Astrocyte (in vitro differentiated cells and primary cell): ENCODE results near the gene ERC1. TPM values are rescaled to one million over a fixed set of nuclear protein-coding genes. Genes with fewer than 3 reads are reported as not detected.

Experiments used
- DNase-seq: peaks from one replicate; pipeline ENCODE4 v3.0.0-alpha.2; 2010; ENCODE audit warnings: low read depth
- FAIRE-seq: peaks from 2 replicates; lab custom pipeline; 2011; peaks lifted over from hg19 to GRCh38; lab: Jason Lieb, UNC
- H2AFZ ChIP-seq: 2 replicates; pipeline ENCODE4 v1.6.0; 2012; ENCODE audit warnings: low read depth, low read length, inconsistent platforms
- H3K27ac ChIP-seq: 2 replicates; pipeline ENCODE4 v1.5.1; 2011; ENCODE audit warnings: low read depth, low read length, inconsistent platforms
- H3K27me3 ChIP-seq: 2 replicates; pipeline ENCODE4 v1.6.0; 2011; ENCODE audit warnings: low read length, inconsistent platforms; ENCODE audit not compliant: insufficient read depth
- H3K36me3 ChIP-seq: 2 replicates; pipeline ENCODE4 v1.5.1; 2011; ENCODE audit warnings: low read length, inconsistent platforms; ENCODE audit not compliant: insufficient read depth
- H3K4me1 ChIP-seq: 2 replicates; pipeline ENCODE4 v1.5.1; 2011; ENCODE audit warnings: low read length, inconsistent platforms; ENCODE audit not compliant: insufficient read depth
- H3K4me2 ChIP-seq: 2 replicates; pipeline ENCODE4 v1.6.0; 2012; ENCODE audit warnings: low read length, inconsistent platforms
- H3K4me3 ChIP-seq: 2 replicates; pipeline ENCODE4 v1.5.1; 2011; ENCODE audit warnings: low read depth, mild to moderate bottlenecking, low read length, inconsistent platforms; ENCODE audit not compliant: insufficient read depth
- H3K79me2 ChIP-seq: 2 replicates; pipeline ENCODE4 v1.6.0; 2012; ENCODE audit warnings: mild to moderate bottlenecking, low read length, inconsistent platforms; ENCODE audit not compliant: insufficient read depth
- H3K9ac ChIP-seq: 2 replicates; pipeline ENCODE4 v1.6.0; 2012; ENCODE audit warnings: mild to moderate bottlenecking, low read length, inconsistent platforms
- H3K9me3 ChIP-seq: 2 replicates; pipeline ENCODE4 v1.5.1; 2012; ENCODE audit warnings: low read depth, mild to moderate bottlenecking, low read length, inconsistent platforms; ENCODE audit not compliant: insufficient read depth
- H4K20me1 ChIP-seq: 2 replicates; pipeline ENCODE4 v1.6.0; 2012; ENCODE audit warnings: low read length, inconsistent platforms; ENCODE audit not compliant: insufficient read depth
- H3K27ac Mint-ChIP-seq: one replicate; pipeline ENCODE4 v1.8.0; 2021; ENCODE audit warnings: mild to moderate bottlenecking, mixed read lengths; ENCODE audit not compliant: unreplicated experiment
- H3K27me3 Mint-ChIP-seq: one replicate; pipeline ENCODE4 v1.8.0; 2021; ENCODE audit warnings: low read depth, mixed read lengths; ENCODE audit not compliant: unreplicated experiment
- H3K36me3 Mint-ChIP-seq: one replicate; pipeline ENCODE4 v1.8.0; 2021; ENCODE audit warnings: low read depth, mixed read lengths; ENCODE audit not compliant: unreplicated experiment
- H3K4me1 Mint-ChIP-seq: one replicate; pipeline ENCODE4 v1.8.0; 2021; ENCODE audit warnings: low read depth, mixed read lengths; ENCODE audit not compliant: unreplicated experiment
- H3K4me3 Mint-ChIP-seq: one replicate; pipeline ENCODE4 v1.8.0; 2021; ENCODE audit warnings: mild to moderate bottlenecking, moderate library complexity, mixed read lengths; ENCODE audit not compliant: unreplicated experiment
- H3K9me3 Mint-ChIP-seq: one replicate; pipeline ENCODE4 v1.8.0; 2021; ENCODE audit warnings: mild to moderate bottlenecking, mixed read lengths; ENCODE audit not compliant: unreplicated experiment
- EZH2 ChIP-seq: IDR thresholded peaks from 2 replicates; pipeline ENCODE4 v1.6.1; 2012; ENCODE audit warnings: mild to moderate bottlenecking, low read length, inconsistent platforms; ENCODE audit not compliant: insufficient read depth
- total RNA-seq: library from RNA; stranded (reverse); gene quantifications from 2 replicates; pipeline ENCODE4 v1.2.1, GENCODE V29; 2021
- TF ChIP-seq, protein P1 (sequence below): IDR thresholded peaks from 2 replicates; pipeline ENCODE4 v1.5.1; 2011; ENCODE audit warnings: low read depth, mild to moderate bottlenecking, inconsistent platforms, low read length, moderate library complexity; ENCODE audit not compliant: insufficient read depth

The ERC1 gene
- total RNA-seq, 1 donor from 2014 or later, result 67.1 TPM

DNA sequence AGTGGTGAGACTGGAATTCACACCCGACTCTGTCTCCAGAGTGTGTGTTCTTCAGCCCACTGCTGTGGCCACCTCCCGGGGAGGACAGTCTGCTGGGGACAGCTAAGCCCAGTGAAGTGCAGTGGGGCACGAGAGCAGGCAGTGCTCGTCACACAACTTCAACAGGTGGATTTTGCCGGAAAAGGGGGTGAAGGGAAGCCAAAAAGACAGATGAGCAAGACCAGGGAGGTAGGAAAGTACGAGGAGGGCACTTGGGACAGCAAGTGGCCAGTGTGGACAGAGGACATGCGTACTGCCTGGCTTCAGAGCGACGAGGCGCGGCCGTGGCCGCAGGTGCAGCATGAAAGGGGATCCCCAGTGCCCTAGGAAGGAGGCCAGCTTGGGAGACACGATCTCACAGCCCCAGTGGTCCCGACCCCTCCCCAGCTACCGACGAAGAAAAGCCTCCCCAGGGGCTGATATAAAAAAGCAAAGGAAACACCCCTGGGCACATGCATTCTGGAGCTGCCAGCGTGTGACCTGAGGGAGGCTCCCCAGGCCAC is 507.2 kb downstream of the ERC1 start:
- DNase-seq (no peak), FAIRE-seq (no peak)
- H4K20me1 ChIP-seq, result no peaks in the 10 kb centered on the region
- Mint-ChIP-seq H3K4me1 (peaks cover 8% of the 10 kb centered on the region), H3K4me3 (no peak overlapping the region), H3K27me3 (no peaks in the 10 kb centered on the region), H3K27ac (no peak overlapping the region), H3K36me3 (peaks cover 16% of the 10 kb centered on the region), H3K9me3 (peaks cover 4% of the 10 kb centered on the region)
- TF ChIP-seq EZH2, result no peak
- TF ChIP-seq, protein P1, sequence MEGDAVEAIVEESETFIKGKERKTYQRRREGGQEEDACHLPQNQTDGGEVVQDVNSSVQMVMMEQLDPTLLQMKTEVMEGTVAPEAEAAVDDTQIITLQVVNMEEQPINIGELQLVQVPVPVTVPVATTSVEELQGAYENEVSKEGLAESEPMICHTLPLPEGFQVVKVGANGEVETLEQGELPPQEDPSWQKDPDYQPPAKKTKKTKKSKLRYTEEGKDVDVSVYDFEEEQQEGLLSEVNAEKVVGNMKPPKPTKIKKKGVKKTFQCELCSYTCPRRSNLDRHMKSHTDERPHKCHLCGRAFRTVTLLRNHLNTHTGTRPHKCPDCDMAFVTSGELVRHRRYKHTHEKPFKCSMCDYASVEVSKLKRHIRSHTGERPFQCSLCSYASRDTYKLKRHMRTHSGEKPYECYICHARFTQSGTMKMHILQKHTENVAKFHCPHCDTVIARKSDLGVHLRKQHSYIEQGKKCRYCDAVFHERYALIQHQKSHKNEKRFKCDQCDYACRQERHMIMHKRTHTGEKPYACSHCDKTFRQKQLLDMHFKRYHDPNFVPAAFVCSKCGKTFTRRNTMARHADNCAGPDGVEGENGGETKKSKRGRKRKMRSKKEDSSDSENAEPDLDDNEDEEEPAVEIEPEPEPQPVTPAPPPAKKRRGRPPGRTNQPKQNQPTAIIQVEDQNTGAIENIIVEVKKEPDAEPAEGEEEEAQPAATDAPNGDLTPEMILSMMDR, result no peak
- no peak overlapping the region for H2AFZ ChIP-seq
- no peaks in the 10 kb centered on the region for H3K27me3 ChIP-seq
- H3K9ac ChIP-seq, result no peak overlapping the region
- H3K4me3 ChIP-seq, result no peak overlapping the region
- H3K9me3 ChIP-seq, result peaks cover 2% of the 10 kb centered on the region
- H3K4me2 ChIP-seq, result no peak overlapping the region
- H3K36me3 ChIP-seq, result no peaks in the 10 kb centered on the region
- H3K79me2 ChIP-seq, result no peaks in the 10 kb centered on the region
- H3K4me1 ChIP-seq, result peaks cover 22% of the 10 kb centered on the region
- no peak overlapping the region for H3K27ac ChIP-seq

DNA sequence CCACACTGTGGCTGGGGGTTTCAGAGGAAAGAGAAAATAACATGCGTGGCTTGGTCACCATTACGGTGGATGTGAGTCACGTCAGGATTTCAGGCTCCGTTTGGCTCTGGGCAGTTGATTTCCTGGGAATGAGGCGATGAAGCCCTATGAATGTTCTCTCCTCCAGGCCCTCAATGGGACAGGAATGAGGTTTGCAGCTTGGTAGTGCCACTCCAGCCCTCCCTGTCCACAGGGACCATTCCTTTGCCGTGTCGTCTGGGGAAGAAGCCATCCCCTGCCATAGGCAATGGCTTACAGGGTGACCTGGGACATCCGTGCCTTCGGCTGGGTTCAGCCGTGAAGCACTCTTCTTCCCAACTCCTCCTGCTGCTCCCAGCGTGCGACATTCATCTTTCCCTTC is 508.3 kb downstream of the ERC1 start:
- DNase-seq, result peak; percentile 23
- Mint-ChIP-seq H3K4me3 (no peak overlapping the region), H3K36me3 (peaks cover 13% of the 10 kb centered on the region), H3K27ac (no peak overlapping the region), H3K9me3 (peaks cover 4% of the 10 kb centered on the region), H3K27me3 (peaks cover 2% of the 10 kb centered on the region), H3K4me1 (peaks cover 8% of the 10 kb centered on the region)
- H3K27ac ChIP-seq, result no peak overlapping the region
- H3K9ac ChIP-seq, result no peak overlapping the region
- peaks cover 22% of the 10 kb centered on the region for H3K4me1 ChIP-seq
- no peaks in the 10 kb centered on the region for H3K27me3 ChIP-seq
- no peak overlapping the region for H3K4me2 ChIP-seq
- no peaks in the 10 kb centered on the region for H3K79me2 ChIP-seq
- H3K9me3 ChIP-seq, result peaks cover 2% of the 10 kb centered on the region
- no peaks in the 10 kb centered on the region for H4K20me1 ChIP-seq
- H2AFZ ChIP-seq, result no peak overlapping the region
- FAIRE-seq, result no peak
- no peaks in the 10 kb centered on the region for H3K36me3 ChIP-seq
- TF ChIP-seq, protein P1, result no peak
- no peak for TF ChIP-seq EZH2
- H3K4me3 ChIP-seq, result no peak overlapping the region

DNA sequence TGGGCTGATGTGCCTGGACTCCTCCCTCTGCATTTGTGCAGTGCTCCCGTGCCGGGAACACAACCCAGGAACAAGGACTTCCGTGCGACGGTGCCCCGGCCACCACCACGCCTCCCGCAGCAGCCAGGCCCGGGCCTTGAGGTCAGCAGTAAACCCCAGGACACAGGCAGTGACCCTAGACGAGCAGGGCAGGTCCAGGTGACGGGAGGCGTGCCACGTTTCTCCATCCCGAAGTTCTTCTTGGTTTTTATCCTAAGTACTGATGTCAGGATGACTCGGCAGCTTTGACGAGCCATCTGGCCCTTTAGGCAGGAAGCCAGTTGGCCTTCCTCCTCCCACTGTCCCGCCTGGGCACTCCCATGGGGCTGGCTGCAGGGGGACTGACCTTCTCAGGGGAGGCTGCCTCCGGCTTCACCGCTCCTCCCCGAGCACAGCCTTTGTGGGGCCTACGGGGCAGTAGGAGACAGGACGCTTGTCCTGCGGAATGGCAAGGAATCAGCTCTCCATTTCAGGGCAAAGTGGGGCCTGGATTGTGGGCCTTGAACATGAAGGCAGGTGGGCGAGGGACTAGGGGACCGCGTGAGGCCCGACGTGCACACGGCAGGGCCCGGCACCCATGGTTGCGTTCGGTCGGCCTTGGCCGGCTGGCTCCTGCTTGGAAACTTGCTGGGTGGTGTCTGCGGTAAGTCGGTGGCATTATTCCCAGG is 509.2 kb downstream of the ERC1 start:
- Mint-ChIP-seq H3K4me1 (peaks cover 8% of the 10 kb centered on the region), H3K27me3 (peaks cover 2% of the 10 kb centered on the region), H3K4me3 (no peak overlapping the region), H3K27ac (peak overlapping the region; percentile 78), H3K36me3 (peaks cover 7% of the 10 kb centered on the region), H3K9me3 (peaks cover 4% of the 10 kb centered on the region)
- Histone ChIP-seq H4K20me1 (no peaks in the 10 kb centered on the region), H2AFZ (peak overlapping the region; percentile 68), H3K27ac (no peak overlapping the region), H3K4me1 (peaks cover 22% of the 10 kb centered on the region), H3K4me2 (peak overlapping the region; percentile 26), H3K9me3 (peaks cover 2% of the 10 kb centered on the region), H3K27me3 (no peaks in the 10 kb centered on the region), H3K9ac (no peak overlapping the region), H3K4me3 (no peak overlapping the region), H3K36me3 (no peaks in the 10 kb centered on the region), H3K79me2 (no peaks in the 10 kb centered on the region)
- FAIRE-seq (no peak), DNase-seq (peak; percentile 58)
- TF ChIP-seq EZH2, result no peak
- TF ChIP-seq, protein P1, result no peak
